GM12864 (cell line): ENCODE data around the gene PARD6G.
A peak's percentile ranks its signal among the peaks of the same experiment; 100 is the strongest.

ENCODE experiments used
- DNase-seq: peaks from one replicate; pipeline ENCODE4 v3.0.0-alpha.2; 2011; ENCODE audit warnings: low read depth
- H3K4me3 ChIP-seq: 2 replicates; pipeline ENCODE4 v1.5.1; 2011; ENCODE audit warnings: mild to moderate bottlenecking, low read depth, low read length, control low read depth
- TF ChIP-seq, protein P1 (sequence below): IDR thresholded peaks from 2 replicates; pipeline ENCODE4 v1.5.1; 2011; ENCODE audit warnings: low read depth, mild to moderate bottlenecking, moderate library complexity, low read length, control low read depth, inconsistent platforms; ENCODE audit errors: missing control alignments

Gene PARD6G

DNA sequence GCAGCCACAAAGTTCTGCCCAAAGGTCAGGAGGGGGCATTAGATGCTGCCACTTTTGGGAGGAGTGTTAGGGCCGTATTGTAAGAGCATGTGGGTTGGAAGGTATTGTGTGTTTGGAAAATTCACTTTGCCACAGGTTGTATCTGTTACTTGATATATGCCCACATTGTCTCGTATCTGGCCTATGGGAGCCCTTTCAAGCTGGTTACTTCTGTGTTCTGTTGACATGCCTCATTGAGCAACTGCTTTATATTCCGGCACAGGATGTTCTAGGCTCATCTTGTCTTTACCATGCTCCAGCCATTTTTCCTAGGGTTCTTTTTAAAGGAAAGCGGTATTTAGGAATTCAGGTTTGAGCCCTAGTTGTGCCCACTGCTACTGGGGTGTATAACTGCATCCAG is 132.3 kb downstream of the PARD6G start:
- no peak for DNase-seq
- TF ChIP-seq, protein P1, sequence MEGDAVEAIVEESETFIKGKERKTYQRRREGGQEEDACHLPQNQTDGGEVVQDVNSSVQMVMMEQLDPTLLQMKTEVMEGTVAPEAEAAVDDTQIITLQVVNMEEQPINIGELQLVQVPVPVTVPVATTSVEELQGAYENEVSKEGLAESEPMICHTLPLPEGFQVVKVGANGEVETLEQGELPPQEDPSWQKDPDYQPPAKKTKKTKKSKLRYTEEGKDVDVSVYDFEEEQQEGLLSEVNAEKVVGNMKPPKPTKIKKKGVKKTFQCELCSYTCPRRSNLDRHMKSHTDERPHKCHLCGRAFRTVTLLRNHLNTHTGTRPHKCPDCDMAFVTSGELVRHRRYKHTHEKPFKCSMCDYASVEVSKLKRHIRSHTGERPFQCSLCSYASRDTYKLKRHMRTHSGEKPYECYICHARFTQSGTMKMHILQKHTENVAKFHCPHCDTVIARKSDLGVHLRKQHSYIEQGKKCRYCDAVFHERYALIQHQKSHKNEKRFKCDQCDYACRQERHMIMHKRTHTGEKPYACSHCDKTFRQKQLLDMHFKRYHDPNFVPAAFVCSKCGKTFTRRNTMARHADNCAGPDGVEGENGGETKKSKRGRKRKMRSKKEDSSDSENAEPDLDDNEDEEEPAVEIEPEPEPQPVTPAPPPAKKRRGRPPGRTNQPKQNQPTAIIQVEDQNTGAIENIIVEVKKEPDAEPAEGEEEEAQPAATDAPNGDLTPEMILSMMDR = no peak
- no peak overlapping the region for H3K4me3 ChIP-seq

DNA sequence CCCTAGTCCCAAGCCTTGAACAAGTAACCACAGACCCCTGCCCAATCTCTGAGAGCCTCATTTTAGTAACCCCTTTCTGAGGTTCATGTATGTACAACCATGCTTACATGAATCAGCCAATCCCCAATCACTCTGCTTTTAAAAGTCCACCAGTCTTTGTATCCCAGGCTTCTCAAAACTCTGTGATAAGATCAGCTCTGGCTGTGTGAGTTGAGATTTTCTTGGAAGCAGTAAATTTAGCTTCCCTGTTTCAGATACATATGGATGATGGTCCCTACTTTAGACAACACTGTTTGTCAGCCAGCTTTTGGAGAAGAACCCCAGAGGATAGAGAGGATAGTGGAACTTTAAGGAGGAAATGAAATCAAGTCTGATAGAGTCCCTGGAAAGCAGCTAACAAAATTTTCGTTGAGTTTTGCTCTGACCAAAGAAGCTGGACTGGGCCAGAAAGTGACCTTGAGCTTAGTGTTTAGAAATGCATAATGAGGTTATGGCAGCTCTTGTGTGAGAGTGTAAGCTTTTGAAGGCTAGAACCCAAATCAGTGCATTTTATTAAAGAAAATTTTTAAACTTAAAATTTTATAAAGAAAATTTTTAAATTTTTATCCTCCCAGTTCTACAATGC is 134.6 kb downstream of the PARD6G start:
- H3K4me3 ChIP-seq = no peak overlapping the region
- no peak for DNase-seq
- TF ChIP-seq, protein P1 = no peak

DNA sequence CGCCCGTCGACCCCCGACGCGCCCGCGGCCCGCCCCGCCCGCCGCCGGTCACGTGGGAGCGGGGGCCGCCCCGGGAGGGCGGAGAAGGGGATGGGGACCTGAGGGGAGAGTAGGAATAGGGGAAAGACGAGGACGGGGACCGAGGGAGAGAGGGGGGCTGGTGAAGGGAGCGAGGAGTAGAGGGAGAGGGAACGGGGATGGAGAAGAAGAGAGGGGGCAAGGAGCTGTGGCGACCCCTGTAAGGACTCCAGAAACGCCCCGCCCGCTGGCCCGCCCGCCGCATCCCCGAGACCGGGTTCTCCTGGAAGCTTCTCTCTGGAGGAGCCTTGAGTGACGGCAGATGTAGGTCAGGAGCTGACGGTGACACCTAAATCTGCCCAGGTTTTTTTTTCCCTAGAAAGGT is 137.6 kb downstream of the PARD6G start:
- DNase-seq = no peak
- TF ChIP-seq, protein P1 = no peak
- peak overlapping the region; percentile 90 for H3K4me3 ChIP-seq

GRCh38 chr18:80108739-80109675 is 138.3 kb downstream of the PARD6G start, which contains the start of gene ADNP2:
Gene ADNP2, plus strand, starts transcription at chr18:80109262. Its CDS starts 8,281 bp downstream, at chr18:80117543.
- TF ChIP-seq, protein P1 = no peak
- peak; percentile 75 for DNase-seq
- peak within 1 kb of the TSS; percentile 90 for H3K4me3 ChIP-seq

GRCh38 chr18:80108121-80108536 is 139.2 kb downstream of the PARD6G start:
- no peak overlapping the region for H3K4me3 ChIP-seq
- DNase-seq = no peak
- TF ChIP-seq, protein P1 = no peak

GRCh38 chr18:80107426-80107825 is 139.9 kb downstream of the PARD6G start:
- no peak for DNase-seq
- H3K4me3 ChIP-seq = no peak overlapping the region
- TF ChIP-seq, protein P1 = no peak
